PC-9 (cell line): ENCODE results near the gene PAN3. TPM values are rescaled to one million over a fixed set of nuclear protein-coding genes. Genes with fewer than 3 reads are reported as not detected.

Source experiments
- BruUV-seq: library from RNA; stranded (reverse); fragments of 400-500 nt; replicated peaks from 2 replicates; lab custom pipeline; 2021; lab: Mats Ljungman, UMichigan
- CTCF ChIA-PET: fragments of 300-600 bp; sonication (Branson Sonifier 250); formaldehyde crosslinking; loops from one replicate; lab custom pipeline; 2022; ENCODE audit warnings: antibody characterized with exemption; lab: Charles Lee
- POLR2A ChIA-PET: fragments of 300-600 bp; sonication (Branson Sonifier 250); formaldehyde crosslinking; loops from one replicate; lab custom pipeline; 2022; ENCODE audit warnings: antibody characterized with exemption; ENCODE audit not compliant: unreplicated experiment; lab: Charles Lee
- DNase-seq, 2 experiments: peaks; one replicate each; pipeline versions ENCODE4 v3.0.0 to v3.0.0-alpha.2; 2015 to 2022; ENCODE audit warnings: mixed read lengths in 1 of 2
- H2AFZ ChIP-seq: fragments of 200-600 bp; sonication (generic); 2 replicates; pipeline ENCODE4 v1.8.1; 2017; ENCODE audit warnings: antibody characterized with exemption
- H3F3A ChIP-seq: fragments of 200-600 bp; sonication (generic); 2 replicates; pipeline ENCODE4 v1.8.1; 2017; ENCODE audit warnings: antibody characterized with exemption, mild to moderate bottlenecking, low read depth; ENCODE audit not compliant: insufficient read depth
- H3K27ac ChIP-seq: fragments of 200-600 bp; sonication (generic); 2 replicates; pipeline ENCODE4 v1.6.1; 2016; ENCODE audit warnings: mixed run types
- H3K27me3 ChIP-seq: fragments of 200-600 bp; sonication (generic); 2 replicates; pipeline ENCODE4 v1.6.1; 2016; ENCODE audit warnings: low read depth, mixed run types; ENCODE audit not compliant: insufficient read depth
- H3K36me3 ChIP-seq: fragments of 200-600 bp; sonication (generic); 2 replicates; pipeline ENCODE4 v1.6.1; 2016; ENCODE audit warnings: low read depth, mixed run types
- H3K4me1 ChIP-seq: fragments of 200-600 bp; sonication (generic); replicated peaks from 2 replicates; pipeline ENCODE4 v1.6.1; 2016; ENCODE audit warnings: mixed run types; ENCODE audit not compliant: insufficient read depth
- H3K4me2 ChIP-seq: fragments of 200-600 bp; sonication (generic); 2 replicates; pipeline ENCODE4 v1.6.1; 2017; ENCODE audit warnings: mixed run types
- H3K4me3 ChIP-seq: fragments of 200-600 bp; sonication (generic); 2 replicates; pipeline ENCODE4 v1.6.1; 2016; ENCODE audit warnings: mixed run types
- H3K79me2 ChIP-seq: fragments of 200-600 bp; sonication (generic); 2 replicates; pipeline ENCODE4 v1.6.1; 2017; ENCODE audit warnings: low read depth, mixed run types
- H3K9me2 ChIP-seq: fragments of 200-600 bp; sonication (generic); 2 replicates; pipeline ENCODE4 v1.8.1; 2017; ENCODE audit warnings: mild to moderate bottlenecking; ENCODE audit not compliant: insufficient read depth
- H3K9me3 ChIP-seq: fragments of 200-600 bp; sonication (generic); 2 replicates; pipeline ENCODE4 v1.8.1; 2016; ENCODE audit warnings: low read depth; ENCODE audit not compliant: insufficient read depth
- H4K20me1 ChIP-seq: fragments of 200-600 bp; sonication (generic); 2 replicates; pipeline ENCODE4 v1.8.1; 2017; ENCODE audit not compliant: insufficient read depth
- EZH2 ChIP-seq: fragments of 200-600 bp; sonication (generic); IDR thresholded peaks from 2 replicates; pipeline ENCODE4 v1.8.0; 2017; ENCODE audit warnings: antibody characterized with exemption, low read depth
- intact Hi-C: fragments of 100-400 bp; cut with micrococcal nuclease; formaldehyde crosslinking; loops from one replicate; pipeline ENCODE4 v1.10.0; 2022; ENCODE audit not compliant: unreplicated experiment
- total RNA-seq: library from RNA; stranded (reverse); gene quantifications from 2 replicates; pipeline ENCODE4 v1.2.3, GENCODE V29; 2021
- TF ChIP-seq, protein P1 (sequence below): fragments of 200-600 bp; sonication (generic); conservative IDR thresholded peaks from 2 replicates; pipeline ENCODE4 v1.6.1; 2017; ENCODE audit warnings: mixed run types, antibody characterized with exemption, mild to moderate bottlenecking, moderate library complexity

The PAN3 gene
- total RNA-seq, 1 experiment from 2014 or later, result 34.6 TPM

- intact Hi-C loops, result no loop called here
- Histone ChIP-seq H3K9me3 (no peaks in the 10 kb centered on the region; the same call in 1 of the 2 replicates), H3K27ac (no peak overlapping the region), H3K4me1 (no peaks in the 10 kb centered on the region), H4K20me1 (0 out of 2 replicates have a peak, but pooled peaks cover 4% of the 10 kb centered on the region), H3K79me2 (no peaks in the 10 kb centered on the region), H3K36me3 (peaks cover 11% of the 10 kb centered on the region), H2AFZ (no peak overlapping the region), H3K27me3 (no peaks in the 10 kb centered on the region), H3K4me2 (no peak overlapping the region), H3F3A (peaks cover 6% of the 10 kb centered on the region; the same call in 1 of the 2 replicates), H3K9me2 (no peaks in the 10 kb centered on the region), H3K4me3 (no peak overlapping the region)
- no peak for TF ChIP-seq EZH2
- TF ChIP-seq, protein P1, sequence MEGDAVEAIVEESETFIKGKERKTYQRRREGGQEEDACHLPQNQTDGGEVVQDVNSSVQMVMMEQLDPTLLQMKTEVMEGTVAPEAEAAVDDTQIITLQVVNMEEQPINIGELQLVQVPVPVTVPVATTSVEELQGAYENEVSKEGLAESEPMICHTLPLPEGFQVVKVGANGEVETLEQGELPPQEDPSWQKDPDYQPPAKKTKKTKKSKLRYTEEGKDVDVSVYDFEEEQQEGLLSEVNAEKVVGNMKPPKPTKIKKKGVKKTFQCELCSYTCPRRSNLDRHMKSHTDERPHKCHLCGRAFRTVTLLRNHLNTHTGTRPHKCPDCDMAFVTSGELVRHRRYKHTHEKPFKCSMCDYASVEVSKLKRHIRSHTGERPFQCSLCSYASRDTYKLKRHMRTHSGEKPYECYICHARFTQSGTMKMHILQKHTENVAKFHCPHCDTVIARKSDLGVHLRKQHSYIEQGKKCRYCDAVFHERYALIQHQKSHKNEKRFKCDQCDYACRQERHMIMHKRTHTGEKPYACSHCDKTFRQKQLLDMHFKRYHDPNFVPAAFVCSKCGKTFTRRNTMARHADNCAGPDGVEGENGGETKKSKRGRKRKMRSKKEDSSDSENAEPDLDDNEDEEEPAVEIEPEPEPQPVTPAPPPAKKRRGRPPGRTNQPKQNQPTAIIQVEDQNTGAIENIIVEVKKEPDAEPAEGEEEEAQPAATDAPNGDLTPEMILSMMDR, result no peak
- POLR2A ChIA-PET, result no interaction called here
- no TSS peak for BruUV-seq
- CTCF ChIA-PET, result no interaction called here
- no peak for DNase-seq
These were observed 99.6 kb downstream of the PAN3 start for GRCh38 chr13:28237944-28238343.

GRCh38 chr13:28239374-28239773 lies 101.0 kb downstream of the PAN3 start:
- H3K36me3 ChIP-seq, result peaks cover 11% of the 10 kb centered on the region
- ChIA-PET CTCF (no interaction called here), POLR2A (interaction anchor here (0.6 to 0.7 kb wide), 3 partner anchors 13 to 137 kb away, joined by 3 to 7 read pairs (median 5); no protein-coding TSS in a partner anchor)
- TF ChIP-seq, protein P1, result no peak
- no peak for TF ChIP-seq EZH2
- DNase-seq, result no peak
- H3K27ac ChIP-seq, result no peak overlapping the region
- no TSS peak for BruUV-seq
- H3K9me3 ChIP-seq, result no peaks in the 10 kb centered on the region; the same call in 1 of the 2 replicates
- no peaks in the 10 kb centered on the region for H3K27me3 ChIP-seq
- no peak overlapping the region for H2AFZ ChIP-seq
- H3K4me1 ChIP-seq, result no peaks in the 10 kb centered on the region
- H3F3A ChIP-seq, result peaks cover 6% of the 10 kb centered on the region; the same call in 1 of the 2 replicates
- no peak overlapping the region for H3K4me2 ChIP-seq
- H3K79me2 ChIP-seq, result no peaks in the 10 kb centered on the region
- intact Hi-C loops, result no loop called here
- H3K9me2 ChIP-seq, result no peaks in the 10 kb centered on the region
- no peak overlapping the region for H3K4me3 ChIP-seq
- 0 out of 2 replicates have a peak, but pooled peaks cover 4% of the 10 kb centered on the region for H4K20me1 ChIP-seq

DNA sequence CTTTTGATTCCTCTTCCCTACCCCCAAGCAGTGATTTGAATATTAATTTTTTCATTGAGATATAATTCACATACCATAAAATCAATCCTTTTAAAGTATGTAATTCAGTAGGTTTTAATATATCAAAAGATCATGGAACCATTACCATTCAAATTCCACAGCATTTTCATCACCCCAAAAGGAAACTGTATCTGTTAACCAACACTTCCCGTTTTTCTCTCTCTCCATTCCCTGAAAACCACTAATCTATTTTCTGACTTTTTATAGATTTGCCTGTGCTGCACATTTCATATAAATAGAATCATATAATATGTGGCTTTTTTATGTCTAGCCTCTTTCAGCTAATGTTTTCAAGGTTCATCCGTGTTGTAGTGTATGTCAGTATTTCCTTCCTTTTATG lies 107.1 kb downstream of the PAN3 start:
- Histone ChIP-seq H4K20me1 (peaks cover 16% of the 10 kb centered on the region; the same call in 1 of the 2 replicates), H3F3A (0 out of 2 replicates have a peak, but pooled peaks cover 6% of the 10 kb centered on the region), H3K4me3 (no peak overlapping the region), H3K27me3 (no peaks in the 10 kb centered on the region), H3K9me3 (no peaks in the 10 kb centered on the region; the same call in 1 of the 2 replicates), H3K4me2 (no peak overlapping the region), H3K36me3 (0 out of 2 replicates have a peak, but pooled peaks cover 5% of the 10 kb centered on the region), H3K4me1 (no peaks in the 10 kb centered on the region), H2AFZ (no peak overlapping the region), H3K27ac (no peak overlapping the region), H3K79me2 (peaks cover 11% of the 10 kb centered on the region; the same call in 1 of the 2 replicates), H3K9me2 (no peaks in the 10 kb centered on the region; the same call in 1 of the 2 replicates)
- DNase-seq, result no peak
- TF ChIP-seq, protein P1, result no peak
- TF ChIP-seq EZH2, result no peak
- intact Hi-C loops, result no loop called here
- CTCF ChIA-PET, result no interaction called here
- POLR2A ChIA-PET, result no interaction called here
- no TSS peak for BruUV-seq
